Mesothelial cell of epicardium (in vitro differentiated cells): ENCODE results near the gene BCAN. TPM values are rescaled to one million over a fixed set of nuclear protein-coding genes. Genes with fewer than 3 reads are reported as not detected.

ENCODE experiments used
- DNase-seq, 2 experiments: peaks; one replicate each; pipeline ENCODE4 v3.0.0; 2021; ENCODE audit warnings: low spot score in 2 of 2; ENCODE audit not compliant: unreplicated experiment in 2 of 2
- H3K27ac Mint-ChIP-seq: 2 replicates; pipeline ENCODE4 v1.8.0; 2021; ENCODE audit warnings: mixed read lengths
- H3K27me3 Mint-ChIP-seq: 2 replicates; pipeline ENCODE4 v1.8.0; 2021; ENCODE audit warnings: low read depth, mixed read lengths
- H3K36me3 Mint-ChIP-seq: 2 replicates; pipeline ENCODE4 v1.8.0; 2021; ENCODE audit warnings: mixed read lengths
- H3K4me1 Mint-ChIP-seq: 2 replicates; pipeline ENCODE4 v1.8.0; 2021; ENCODE audit warnings: mixed read lengths
- H3K4me3 Mint-ChIP-seq: 2 replicates; pipeline ENCODE4 v1.8.0; 2021; ENCODE audit warnings: mild to moderate bottlenecking, moderate library complexity, mixed read lengths
- H3K9me3 Mint-ChIP-seq: 2 replicates; pipeline ENCODE4 v1.8.0; 2021; ENCODE audit warnings: mixed read lengths
- CTCF ChIP-seq: fragments of 200-600 bp; sonication (generic); IDR thresholded peaks from one replicate; pipeline ENCODE4 v1.5.0; 2021; ENCODE audit warnings: antibody characterized with exemption; ENCODE audit not compliant: unreplicated experiment
- total RNA-seq: library from RNA; stranded (reverse); gene quantifications from 3 replicates; pipeline ENCODE4 v1.2.1, GENCODE V29; 2021

BCAN gene
- total RNA-seq, 1 donor from 2014 or later = 0.85 TPM

- H3K27ac Mint-ChIP-seq = no peak overlapping the region
- no peaks in the 10 kb centered on the region for H3K9me3 Mint-ChIP-seq
- no peaks in the 10 kb centered on the region for H3K36me3 Mint-ChIP-seq
- TF ChIP-seq CTCF = no peak
- no peak for DNase-seq
- H3K4me1 Mint-ChIP-seq = peaks cover 23% of the 10 kb centered on the region
- peaks cover 60% of the 10 kb centered on the region for H3K27me3 Mint-ChIP-seq
- H3K4me3 Mint-ChIP-seq = no peak overlapping the region
Measured at GRCh38 chr1:156619582-156619955, 22.3 kb upstream of the BCAN start.

GRCh38 chr1:156622581-156623297, 19.2 kb upstream of the BCAN start:
- Mint-ChIP-seq H3K4me3 (no peak overlapping the region), H3K27ac (no peak overlapping the region), H3K4me1 (peaks cover 8% of the 10 kb centered on the region), H3K36me3 (no peaks in the 10 kb centered on the region), H3K9me3 (no peaks in the 10 kb centered on the region), H3K27me3 (peaks cover 85% of the 10 kb centered on the region)
- no peak for TF ChIP-seq CTCF
- DNase-seq = no peak

- peaks cover 8% of the 10 kb centered on the region for H3K4me1 Mint-ChIP-seq
- H3K36me3 Mint-ChIP-seq = no peaks in the 10 kb centered on the region
- H3K27me3 Mint-ChIP-seq = peaks cover 89% of the 10 kb centered on the region
- TF ChIP-seq CTCF = no peak
- no peak overlapping the region for H3K27ac Mint-ChIP-seq
- peak in 1 of 2 experiments; percentile 65 for DNase-seq
- H3K9me3 Mint-ChIP-seq = no peaks in the 10 kb centered on the region
- H3K4me3 Mint-ChIP-seq = peak overlapping the region; percentile 55
Measured at GRCh38 chr1:156623946-156624813, 17.7 kb upstream of the BCAN start.

GRCh38 chr1:156624814-156625435, 17.0 kb upstream of the BCAN start:
- H3K27me3 Mint-ChIP-seq = peaks cover 89% of the 10 kb centered on the region
- no peaks in the 10 kb centered on the region for H3K36me3 Mint-ChIP-seq
- H3K27ac Mint-ChIP-seq = no peak overlapping the region
- no peaks in the 10 kb centered on the region for H3K9me3 Mint-ChIP-seq
- peak overlapping the region; percentile 20 for H3K4me3 Mint-ChIP-seq
- no peak for TF ChIP-seq CTCF
- no peak for DNase-seq
- H3K4me1 Mint-ChIP-seq = peaks cover 8% of the 10 kb centered on the region

- Mint-ChIP-seq H3K9me3 (no peaks in the 10 kb centered on the region), H3K27me3 (peaks cover 87% of the 10 kb centered on the region), H3K4me3 (peak overlapping the region; percentile 59), H3K36me3 (no peaks in the 10 kb centered on the region), H3K4me1 (peaks cover 8% of the 10 kb centered on the region), H3K27ac (no peak overlapping the region)
- peak; percentile 79 for TF ChIP-seq CTCF
- peak in 1 of 2 experiments; percentile 70 for DNase-seq
Measured at GRCh38 chr1:156625436-156626078, 16.4 kb upstream of the BCAN start.
